Endothelial cell of umbilical vein (primary cell): ENCODE results near the gene CRTC1. TPM values are rescaled to one million over a fixed set of nuclear protein-coding genes. Genes with fewer than 3 reads are reported as not detected.

ENCODE experiments used
- BruUV-seq: library from RNA; stranded (reverse); fragments of 400-500 nt; replicated peaks from 2 replicates; lab custom pipeline; 2021; lab: Mats Ljungman, UMichigan
- CTCF ChIA-PET: fragments of 300-600, 350-600 bp; sonication (Branson Sonifier 250); formaldehyde crosslinking; loops from one replicate; lab custom pipeline; 2021; ENCODE audit warnings: antibody characterized with exemption, inconsistent platforms; lab: Charles Lee
- POLR2A ChIA-PET: fragments of 300-600, 350-600 bp; sonication (Branson Sonifier 250); formaldehyde crosslinking; loops from one replicate; lab custom pipeline; 2021; ENCODE audit warnings: antibody characterized with exemption, inconsistent platforms; lab: Charles Lee
- DNase-seq: peaks from one replicate; pipeline ENCODE4 v3.0.0-alpha.2; 2011; ENCODE audit warnings: low read depth, low spot score
- FAIRE-seq: peaks from 2 replicates; lab custom pipeline; 2011; peaks lifted over from hg19 to GRCh38; lab: Jason Lieb, UNC
- H2AFZ ChIP-seq: 2 replicates; pipeline ENCODE4 v1.6.0; 2012; ENCODE audit warnings: low read depth, low read length, control low read depth, inconsistent platforms
- H3K27ac ChIP-seq: 2 replicates; pipeline ENCODE4 v1.5.1; 2011; ENCODE audit warnings: low read depth, mild to moderate bottlenecking, control low read depth, low read length, moderate library complexity; ENCODE audit not compliant: insufficient read depth
- H3K27me3 ChIP-seq, 2 experiments: 2 replicates each; pipeline versions ENCODE4 v1.6.0 to v1.6.1; 2011; ENCODE audit warnings: low read length in 2 of 2, mixed read lengths in 1 of 2; ENCODE audit not compliant: control insufficient read depth in 2 of 2, insufficient read depth in 2 of 2
- H3K36me3 ChIP-seq, 2 experiments: 2 replicates in 1 of 2; 3 replicates in 1 of 2; pipeline ENCODE4 v1.5.1; 2011; ENCODE audit warnings: low read length in 2 of 2, mild to moderate bottlenecking in 1 of 2, moderate library complexity in 1 of 2; ENCODE audit not compliant: control insufficient read depth in 2 of 2, insufficient read depth in 2 of 2; ENCODE audit errors: extremely low read depth in 1 of 2
- H3K4me1 ChIP-seq: 3 replicates; pipeline ENCODE4 v1.5.1; 2011; ENCODE audit warnings: mild to moderate bottlenecking, low read length; ENCODE audit not compliant: control insufficient read depth, insufficient read depth; ENCODE audit errors: extremely low read depth
- H3K4me2 ChIP-seq: 2 replicates; pipeline ENCODE4 v1.6.1; 2011; ENCODE audit warnings: low read length, control low read depth, mixed read lengths; ENCODE audit not compliant: insufficient read depth
- H3K4me3 ChIP-seq, 3 experiments: fragments of 200-600 bp in 1 of 3; sonication (generic), shearing (Covaris generic) in 1 of 3; replicated peaks in 1 of 3; 2 replicates each; pipeline ENCODE4 v1.5.1; 2011 to 2016; ENCODE audit warnings: control low read depth in 3 of 3, low read length in 3 of 3, mild to moderate bottlenecking in 2 of 3, inconsistent platforms in 1 of 3, low read depth in 1 of 3, moderate library complexity in 1 of 3; ENCODE audit not compliant: insufficient read depth in 1 of 3
- H3K79me2 ChIP-seq: 2 replicates; pipeline ENCODE4 v1.6.0; 2012; ENCODE audit warnings: low read length, inconsistent platforms; ENCODE audit not compliant: control insufficient read depth, insufficient read depth
- H3K9ac ChIP-seq: replicated peaks from 2 replicates; pipeline ENCODE3; 2011; ENCODE audit warnings: low read length, control low read depth; ENCODE audit not compliant: insufficient read depth; ENCODE audit errors: extremely low read depth
- H3K9me1 ChIP-seq: replicated peaks from 3 replicates; pipeline ENCODE4 v1.6.0; 2011; ENCODE audit warnings: mild to moderate bottlenecking, low read length; ENCODE audit not compliant: control insufficient read depth, insufficient read depth; ENCODE audit errors: extremely low read depth
- H3K9me3 ChIP-seq: replicated peaks from 2 replicates; pipeline ENCODE4 v1.5.1; 2012; ENCODE audit warnings: low read length, inconsistent platforms; ENCODE audit not compliant: control insufficient read depth, insufficient read depth
- H4K20me1 ChIP-seq: replicated peaks from 2 replicates; pipeline ENCODE3; 2011; ENCODE audit warnings: mild to moderate bottlenecking, low read length; ENCODE audit not compliant: control insufficient read depth, insufficient read depth; ENCODE audit errors: extremely low read depth
- CTCF ChIP-seq, 2 donors: IDR thresholded peaks; 1 replicate in 1 of 2; 2 replicates in 1 of 2; pipeline ENCODE4 v1.5.1; 2011; ENCODE audit warnings: low read length in 2 of 2, mild to moderate bottlenecking in 2 of 2, moderate library complexity in 2 of 2, control low read depth in 1 of 2, inconsistent platforms in 1 of 2, low read depth in 1 of 2; ENCODE audit not compliant: insufficient read depth in 1 of 2; ENCODE audit errors: extremely low read depth in 1 of 2
- EZH2 ChIP-seq: IDR thresholded peaks from 2 replicates; pipeline ENCODE4 v1.6.1; 2012; ENCODE audit warnings: borderline replicate concordance, low read depth, mild to moderate bottlenecking, moderate library complexity, low read length, inconsistent platforms; ENCODE audit not compliant: severe bottlenecking
- FOS ChIP-seq: IDR thresholded peaks from 2 replicates; pipeline ENCODE4 v1.6.1; 2011; ENCODE audit warnings: mild to moderate bottlenecking, low read length, moderate library complexity, borderline replicate concordance; ENCODE audit not compliant: insufficient read depth
- GATA2 ChIP-seq: IDR thresholded peaks from 2 replicates; pipeline ENCODE4 v1.7.0; 2011; ENCODE audit warnings: low read depth, mild to moderate bottlenecking, moderate library complexity, mixed read lengths, low read length; ENCODE audit not compliant: insufficient read length, insufficient read depth
- JUN ChIP-seq: IDR thresholded peaks from 2 replicates; pipeline ENCODE4 v1.6.1; 2011; ENCODE audit warnings: borderline replicate concordance, low read depth; ENCODE audit not compliant: insufficient read length, insufficient read depth
- MAX ChIP-seq: IDR thresholded peaks from 2 replicates; pipeline ENCODE4 v1.6.1; 2011; ENCODE audit not compliant: insufficient read depth, insufficient read length
- MYC ChIP-seq: IDR thresholded peaks from one replicate; pipeline ENCODE4 v1.6.1; 2011; ENCODE audit warnings: mild to moderate bottlenecking, low read depth, low read length
- POLR2A ChIP-seq: IDR thresholded peaks from 2 replicates; pipeline ENCODE4 v1.6.1; 2012; ENCODE audit warnings: low read depth, mild to moderate bottlenecking, control low read depth, low read length
- POLR2AphosphoS5 ChIP-seq: IDR thresholded peaks from 2 replicates; pipeline ENCODE4 v1.6.1; 2012; ENCODE audit warnings: low read depth, mild to moderate bottlenecking, control low read depth, low read length, moderate library complexity; ENCODE audit not compliant: insufficient read depth
- dilution Hi-C: fragments of 300-500 bp; cut with MboI; formaldehyde crosslinking; loops from one replicate; pipeline ENCODE4 v1.15.0; 2019; ENCODE audit warnings: low sequenced_read_pairs; ENCODE audit not compliant: extremely low pct_ligation_motif_present
- intact Hi-C: fragments of 100-400 bp; cut with micrococcal nuclease; formaldehyde crosslinking; loops from one replicate; pipeline ENCODE4 v1.10.0; 2022
- polyA plus RNA-seq, 4 experiments: library from polyadenylated mRNA; depleted of rRNA in 3 of 4; stranded (reverse) in 3 of 4; unstranded in 1 of 4; fragments of >200 nt; gene quantifications; 2 replicates each; pipeline versions ENCODE4 v1.2.1 to v1.2.3, GENCODE V29; 2011 to 2012; ENCODE audit warnings: missing spikeins in 1 of 4
- total RNA-seq: library from RNA; stranded (reverse); gene quantifications from 2 replicates; pipeline ENCODE4 v1.2.3, GENCODE V29; 2021

Gene CRTC1
- total and polyA plus RNA-seq, 2 donors (not counting 3 experiments of a cell fraction or from before 2014, with no cell fraction given), result 4.2 to 11.4 TPM

DNA sequence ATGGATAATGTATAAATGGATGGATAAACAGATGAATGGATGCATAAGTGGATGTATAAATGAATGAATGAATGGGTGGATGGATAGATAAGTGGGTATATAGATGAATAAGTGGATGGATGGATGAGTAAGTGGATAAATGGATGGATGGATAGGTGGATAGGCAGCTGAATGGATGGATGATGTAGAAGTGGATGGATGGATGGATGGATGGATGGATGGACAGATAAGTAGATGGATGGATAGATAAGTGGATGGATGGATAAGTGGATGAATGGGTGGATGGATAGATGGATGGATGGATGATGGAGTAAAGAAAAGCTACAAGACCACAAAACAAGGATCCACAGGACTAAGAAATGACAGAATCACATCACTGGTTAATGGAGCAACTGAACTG is 116.6 kb downstream of the CRTC1 start:
- peaks cover 10 to 12% of the 10 kb centered on the region in 2 experiments for H3K27me3 ChIP-seq
- intact Hi-C loops (no loop called here), dilution Hi-C loops (no loop called here)
- H3K79me2 ChIP-seq, result no peaks in the 10 kb centered on the region
- H4K20me1 ChIP-seq, result no peaks in the 10 kb centered on the region
- H3K36me3 ChIP-seq, result no peaks in the 10 kb centered on the region
- no peak overlapping the region for H3K4me3 ChIP-seq
- no peaks in the 10 kb centered on the region for H3K9me3 ChIP-seq
- H3K4me2 ChIP-seq, result no peak overlapping the region
- no TSS peak for BruUV-seq
- ChIA-PET POLR2A (no interaction called here), CTCF (no interaction called here)
- FAIRE-seq (no peak), DNase-seq (no peak)
- H3K27ac ChIP-seq, result no peak overlapping the region
- TF ChIP-seq POLR2AphosphoS5 (no peak), POLR2A (no peak), JUN (no peak), MAX (no peak), FOS (no peak), GATA2 (no peak), EZH2 (no peak), MYC (no peak), CTCF (IDR thresholded peaks at IDR 0.05; ENCODE audit: extremely low read depth in 1 of 2, insufficient read depth in 1 of 2, low read depth in 1 of 2, low read length in 2 of 2) (no peak)
- H3K9ac ChIP-seq, result no peak overlapping the region
- no peaks in the 10 kb centered on the region for H3K4me1 ChIP-seq
- no peaks in the 10 kb centered on the region for H3K9me1 ChIP-seq
- H2AFZ ChIP-seq, result no peak overlapping the region
